ENCODE data around the gene TMEM30A. TPM values are rescaled to one million over a fixed set of nuclear protein-coding genes. Genes with fewer than 3 reads are reported as not detected.

Gene TMEM30A
- total and polyA plus RNA-seq, 2 donors (not counting 3 experiments of a cell fraction or from before 2014, with no cell fraction given): 42.2 to 197 TPM

- no peak overlapping the region for H3K4me3 ChIP-seq (replicated peaks in 1 of 3; ENCODE audit: insufficient read depth in 1 of 3, low read depth in 1 of 3, low read length in 3 of 3)
- POLR2A ChIA-PET: no interaction called here
- no peaks in the 10 kb centered on the region for H3K79me2 ChIP-seq (ENCODE audit: control insufficient read depth, insufficient read depth, low read length)
- no peak overlapping the region for H2AFZ ChIP-seq (ENCODE audit: low read depth, low read length)
- TF ChIP-seq JUN (IDR thresholded peaks at IDR 0.05; ENCODE audit: borderline replicate concordance, insufficient read depth, insufficient read length, low read depth) (no peak), MYC (IDR thresholded peaks at IDR 0.05; ENCODE audit: low read depth, low read length) (no peak), FOS (IDR thresholded peaks at IDR 0.05; ENCODE audit: borderline replicate concordance, insufficient read depth, low read length) (no peak), CTCF (IDR thresholded peaks at IDR 0.05; ENCODE audit: extremely low read depth in 1 of 2, insufficient read depth in 1 of 2, low read depth in 1 of 2, low read length in 2 of 2) (no peak), POLR2AphosphoS5 (IDR thresholded peaks at IDR 0.05; ENCODE audit: insufficient read depth, low read depth, low read length) (no peak), GATA2 (IDR thresholded peaks at IDR 0.05; ENCODE audit: insufficient read depth, insufficient read length, low read depth, low read length) (no peak), MAX (IDR thresholded peaks at IDR 0.05; ENCODE audit: insufficient read depth, insufficient read length) (no peak), EZH2 (IDR thresholded peaks at IDR 0.05; ENCODE audit: borderline replicate concordance, low read depth, low read length, severe bottlenecking) (no peak), POLR2A (IDR thresholded peaks at IDR 0.05; ENCODE audit: low read depth, low read length) (no peak)
- no peak overlapping the region for H3K9ac ChIP-seq (replicated peaks; ENCODE audit: extremely low read depth, insufficient read depth, low read length)
- FAIRE-seq (no peak), DNase-seq (ENCODE audit: low read depth, low spot score) (no peak)
- dilution Hi-C loops (cut with MboI; ENCODE audit: extremely low pct_ligation_motif_present, low sequenced_read_pairs) (no loop called here), intact Hi-C loops (cut with micrococcal nuclease) (loop anchor here (5.0 kb wide), 1 partner anchor 334 kb away; no protein-coding TSS in a partner anchor)
- no peaks in the 10 kb centered on the region for H3K9me3 ChIP-seq (replicated peaks; ENCODE audit: control insufficient read depth, insufficient read depth, low read length)
- H3K27ac ChIP-seq (ENCODE audit: insufficient read depth, low read depth, low read length): no peak overlapping the region
- no peaks in the 10 kb centered on the region for H4K20me1 ChIP-seq (replicated peaks; ENCODE audit: control insufficient read depth, extremely low read depth, insufficient read depth, low read length)
- no peak overlapping the region for H3K4me2 ChIP-seq (ENCODE audit: insufficient read depth, low read length)
- no TSS peak for BruUV-seq (replicated peaks)
- H3K9me1 ChIP-seq (replicated peaks; ENCODE audit: control insufficient read depth, extremely low read depth, insufficient read depth, low read length): no peaks in the 10 kb centered on the region
- H3K36me3 ChIP-seq (ENCODE audit: control insufficient read depth in 2 of 2, extremely low read depth in 1 of 2, insufficient read depth in 2 of 2, low read length in 2 of 2): no peaks in the 10 kb centered on the region
- H3K4me1 ChIP-seq (ENCODE audit: control insufficient read depth, extremely low read depth, insufficient read depth, low read length): peaks cover under 1% of the 10 kb centered on the region
- peaks cover 4 to 8% of the 10 kb centered on the region in 2 experiments for H3K27me3 ChIP-seq (ENCODE audit: control insufficient read depth in 2 of 2, insufficient read depth in 2 of 2, low read length in 2 of 2)
- CTCF ChIA-PET: interaction anchor here (0.7 to 1.2 kb wide), 9 partner anchors 10 to 1475 kb away, joined by 3 to 5 read pairs (median 3); no protein-coding TSS in a partner anchor
Measured at GRCh38 chr6:75213732-75214131, 70.9 kb downstream of the TMEM30A start.

Data from endothelial cell of umbilical vein (primary cell).